ENCODE data around the gene PDE7B.

Gene PDE7B

GRCh38 chr6:135976585-135976984, 125.1 kb downstream of the PDE7B start:
- CTCF ChIA-PET, result no interaction called here
- Mint-ChIP-seq H3K4me3 (no peak overlapping the region), H3K27ac (no peak overlapping the region), H3K9me3 (no peaks in the 10 kb centered on the region), H3K4me1 (no peaks in the 10 kb centered on the region), H3K36me3 (no peaks in the 10 kb centered on the region), H3K27me3 (no peaks in the 10 kb centered on the region)
- DNase-seq, result no peak

GRCh38 chr6:135983093-135983492, 131.6 kb downstream of the PDE7B start:
- no peaks in the 10 kb centered on the region for H3K36me3 Mint-ChIP-seq
- no peak overlapping the region for H3K4me3 Mint-ChIP-seq
- H3K4me1 Mint-ChIP-seq, result no peaks in the 10 kb centered on the region
- no peak overlapping the region for H3K27ac Mint-ChIP-seq
- no peaks in the 10 kb centered on the region for H3K27me3 Mint-ChIP-seq
- DNase-seq, result no peak
- CTCF ChIA-PET, result no interaction called here
- no peaks in the 10 kb centered on the region for H3K9me3 Mint-ChIP-seq

GRCh38 chr6:135983718-135984343, 132.3 kb downstream of the PDE7B start:
- CTCF ChIA-PET, result no interaction called here
- H3K27me3 Mint-ChIP-seq, result no peaks in the 10 kb centered on the region

GRCh38 chr6:135985471-135985870, 134.0 kb downstream of the PDE7B start:
- H3K36me3 Mint-ChIP-seq, result no peaks in the 10 kb centered on the region
- CTCF ChIA-PET, result no interaction called here
- no peak overlapping the region for H3K4me3 Mint-ChIP-seq
- no peak overlapping the region for H3K27ac Mint-ChIP-seq
- no peaks in the 10 kb centered on the region for H3K9me3 Mint-ChIP-seq
- no peaks in the 10 kb centered on the region for H3K27me3 Mint-ChIP-seq
- no peak for DNase-seq
- no peaks in the 10 kb centered on the region for H3K4me1 Mint-ChIP-seq

More at GRCh38 chr6:135983718-135984343, 132.3 kb downstream of the PDE7B start:
- DNase-seq, result no peak
- no peaks in the 10 kb centered on the region for H3K4me1 Mint-ChIP-seq
- no peak overlapping the region for H3K4me3 Mint-ChIP-seq
- H3K27ac Mint-ChIP-seq, result no peak overlapping the region
- no peaks in the 10 kb centered on the region for H3K9me3 Mint-ChIP-seq
- no peaks in the 10 kb centered on the region for H3K36me3 Mint-ChIP-seq

GRCh38 chr6:135987226-135987625, 135.7 kb downstream of the PDE7B start:
- Mint-ChIP-seq H3K27me3 (no peaks in the 10 kb centered on the region), H3K4me1 (no peaks in the 10 kb centered on the region), H3K27ac (no peak overlapping the region), H3K4me3 (no peak overlapping the region), H3K36me3 (no peaks in the 10 kb centered on the region), H3K9me3 (no peaks in the 10 kb centered on the region)
- CTCF ChIA-PET, result no interaction called here
- no peak for DNase-seq

- Mint-ChIP-seq H3K4me3 (no peak overlapping the region), H3K36me3 (no peaks in the 10 kb centered on the region), H3K4me1 (no peaks in the 10 kb centered on the region), H3K9me3 (no peaks in the 10 kb centered on the region), H3K27me3 (no peaks in the 10 kb centered on the region), H3K27ac (no peak overlapping the region)
- DNase-seq, result no peak
- CTCF ChIA-PET, result no interaction called here
Observed at GRCh38 chr6:135990439-135990838, 138.9 kb downstream of the PDE7B start.

GRCh38 chr6:135990855-135991464, 139.5 kb downstream of the PDE7B start:
- no peak overlapping the region for H3K27ac Mint-ChIP-seq
- no peaks in the 10 kb centered on the region for H3K36me3 Mint-ChIP-seq
- H3K27me3 Mint-ChIP-seq, result no peaks in the 10 kb centered on the region
- no peak overlapping the region for H3K4me3 Mint-ChIP-seq
- CTCF ChIA-PET, result no interaction called here
- H3K9me3 Mint-ChIP-seq, result no peaks in the 10 kb centered on the region
- no peaks in the 10 kb centered on the region for H3K4me1 Mint-ChIP-seq
- DNase-seq, result no peak

GRCh38 chr6:135992739-135993138, 141.2 kb downstream of the PDE7B start:
- Mint-ChIP-seq H3K36me3 (no peaks in the 10 kb centered on the region), H3K4me3 (no peak overlapping the region), H3K4me1 (no peaks in the 10 kb centered on the region), H3K27me3 (no peaks in the 10 kb centered on the region), H3K9me3 (no peaks in the 10 kb centered on the region), H3K27ac (no peak overlapping the region)
- DNase-seq, result no peak
- CTCF ChIA-PET, result no interaction called here

- Mint-ChIP-seq H3K36me3 (no peaks in the 10 kb centered on the region), H3K9me3 (no peaks in the 10 kb centered on the region), H3K4me1 (no peaks in the 10 kb centered on the region), H3K4me3 (no peak overlapping the region), H3K27ac (no peak overlapping the region), H3K27me3 (no peaks in the 10 kb centered on the region)
- CTCF ChIA-PET, result no interaction called here
- no peak for DNase-seq
Observed at GRCh38 chr6:135993361-135993760, 141.9 kb downstream of the PDE7B start.

GRCh38 chr6:135994857-135995544, 143.5 kb downstream of the PDE7B start:
- no peak for DNase-seq
- H3K27me3 Mint-ChIP-seq, result no peaks in the 10 kb centered on the region
- CTCF ChIA-PET, result interaction anchor here (0.6 kb wide), 1 partner anchor 37 kb away, joined by 3 read pairs; no protein-coding TSS in a partner anchor
- H3K27ac Mint-ChIP-seq, result no peak overlapping the region
- H3K36me3 Mint-ChIP-seq, result no peaks in the 10 kb centered on the region
- H3K4me1 Mint-ChIP-seq, result no peaks in the 10 kb centered on the region
- peaks cover 4% of the 10 kb centered on the region for H3K9me3 Mint-ChIP-seq
- no peak overlapping the region for H3K4me3 Mint-ChIP-seq

- Mint-ChIP-seq H3K27ac (no peak overlapping the region), H3K36me3 (no peaks in the 10 kb centered on the region), H3K9me3 (peaks cover 4% of the 10 kb centered on the region), H3K4me3 (no peak overlapping the region), H3K27me3 (no peaks in the 10 kb centered on the region), H3K4me1 (no peaks in the 10 kb centered on the region)
- CTCF ChIA-PET, result no interaction called here
- no peak for DNase-seq
Observed at GRCh38 chr6:135995545-135995898, 144.0 kb downstream of the PDE7B start.

GRCh38 chr6:135996668-135997067, 145.2 kb downstream of the PDE7B start:
- Mint-ChIP-seq H3K9me3 (peaks cover 4% of the 10 kb centered on the region), H3K27me3 (no peaks in the 10 kb centered on the region), H3K4me3 (no peak overlapping the region), H3K36me3 (no peaks in the 10 kb centered on the region), H3K4me1 (no peaks in the 10 kb centered on the region), H3K27ac (no peak overlapping the region)
- CTCF ChIA-PET, result no interaction called here
- no peak for DNase-seq

- no peaks in the 10 kb centered on the region for H3K4me1 Mint-ChIP-seq
- H3K9me3 Mint-ChIP-seq, result peaks cover 4% of the 10 kb centered on the region
- H3K4me3 Mint-ChIP-seq, result no peak overlapping the region
- CTCF ChIA-PET, result no interaction called here
- H3K27ac Mint-ChIP-seq, result no peak overlapping the region
- no peak for DNase-seq
- H3K36me3 Mint-ChIP-seq, result no peaks in the 10 kb centered on the region
- H3K27me3 Mint-ChIP-seq, result no peaks in the 10 kb centered on the region
Observed at GRCh38 chr6:135999393-135999792, 147.9 kb downstream of the PDE7B start.

- DNase-seq, result no peak
- no peak overlapping the region for H3K27ac Mint-ChIP-seq
- H3K27me3 Mint-ChIP-seq, result no peaks in the 10 kb centered on the region
- H3K9me3 Mint-ChIP-seq, result peaks cover 5% of the 10 kb centered on the region
- H3K4me1 Mint-ChIP-seq, result no peaks in the 10 kb centered on the region
- CTCF ChIA-PET, result no interaction called here
- no peak overlapping the region for H3K4me3 Mint-ChIP-seq
- no peaks in the 10 kb centered on the region for H3K36me3 Mint-ChIP-seq
Observed at GRCh38 chr6:136007345-136007744, 155.8 kb downstream of the PDE7B start.

GRCh38 chr6:136011475-136011874, 160.0 kb downstream of the PDE7B start:
- peaks cover 2% of the 10 kb centered on the region for H3K9me3 Mint-ChIP-seq
- H3K27me3 Mint-ChIP-seq, result no peaks in the 10 kb centered on the region
- no peak overlapping the region for H3K27ac Mint-ChIP-seq
- H3K36me3 Mint-ChIP-seq, result no peaks in the 10 kb centered on the region
- CTCF ChIA-PET, result no interaction called here
- no peaks in the 10 kb centered on the region for H3K4me1 Mint-ChIP-seq
- no peak for DNase-seq
- H3K4me3 Mint-ChIP-seq, result no peak overlapping the region
